ENCODE measurements around the gene IQCK.

GRCh38 chr16:19776565-19776964, 58.5 kb downstream of the IQCK start:
- TF ChIP-seq CTCF (IDR thresholded peaks at IDR 0.05) (no peak), POLR2A (IDR thresholded peaks at IDR 0.05) (no peak)
